CD14-positive monocyte (primary cell): ENCODE results near the gene DCP1A. TPM values are rescaled to one million over a fixed set of nuclear protein-coding genes. Genes with fewer than 3 reads are reported as not detected.

Experiments used
- DNase-seq, 3 donors: peaks; one replicate each; pipeline ENCODE4 v3.0.0-alpha.2; 2011 to 2022
- H2AFZ ChIP-seq: 2 replicates; pipeline ENCODE4 v1.6.0; 2012; ENCODE audit warnings: mild to moderate bottlenecking, low read depth, low read length, inconsistent platforms; ENCODE audit not compliant: insufficient read depth, poor library complexity, severe bottlenecking
- H3K27ac ChIP-seq, 2 donors: 1 replicate in 1 of 2; 2 replicates in 1 of 2; pipeline ENCODE4 v1.5.1; 2012 to 2013; ENCODE audit warnings: low read length in 2 of 2, control low read depth in 1 of 2, inconsistent platforms in 1 of 2, low read depth in 1 of 2, mild to moderate bottlenecking in 1 of 2
- H3K27me3 ChIP-seq, 2 donors: one replicate each; pipeline versions ENCODE4 v1.6.0 to v1.6.1; 2011 to 2013; ENCODE audit warnings: low read length in 2 of 2; ENCODE audit not compliant: control insufficient read depth in 2 of 2, insufficient read depth in 2 of 2
- H3K36me3 ChIP-seq, 2 donors: replicated peaks in 1 of 2; 1 replicate in 1 of 2; 2 replicates in 1 of 2; pipeline versions ENCODE4 v1.5.1 to v1.6.1; 2012 to 2013; ENCODE audit warnings: low read length in 2 of 2, control low read depth in 1 of 2, inconsistent platforms in 1 of 2, mild to moderate bottlenecking in 1 of 2; ENCODE audit not compliant: insufficient read depth in 2 of 2, control insufficient read depth in 1 of 2
- H3K4me1 ChIP-seq, 2 donors: 1 replicate in 1 of 2; 2 replicates in 1 of 2; pipeline versions ENCODE4 v1.5.1 to v1.6.1; 2012 to 2013; ENCODE audit warnings: low read length in 2 of 2, control low read depth in 1 of 2, inconsistent platforms in 1 of 2, mild to moderate bottlenecking in 1 of 2, moderate library complexity in 1 of 2; ENCODE audit not compliant: insufficient read depth in 2 of 2, control insufficient read depth in 1 of 2
- H3K4me2 ChIP-seq: replicated peaks from 2 replicates; pipeline ENCODE3; 2012; ENCODE audit warnings: low read length, moderate library complexity, mild to moderate bottlenecking; ENCODE audit not compliant: poor library complexity, severe bottlenecking; ENCODE audit errors: extremely low read depth
- H3K4me3 ChIP-seq, 3 experiments: fragments of 200-600 bp in 1 of 3; sonication (generic) in 1 of 3; replicated peaks in 1 of 3; 1 replicate in 2 of 3; 2 replicates in 1 of 3; pipeline ENCODE4 v1.5.1; 2011 to 2013; ENCODE audit warnings: low read length in 3 of 3, mild to moderate bottlenecking in 3 of 3, control low read depth in 2 of 3, low read depth in 2 of 3, inconsistent platforms in 1 of 3, moderate library complexity in 1 of 3
- H3K79me2 ChIP-seq: 2 replicates; pipeline ENCODE4 v1.6.0; 2012; ENCODE audit warnings: mild to moderate bottlenecking, control low read depth, inconsistent platforms, low read length, moderate library complexity; ENCODE audit not compliant: insufficient read depth
- H3K9ac ChIP-seq: 2 replicates; pipeline ENCODE4 v1.6.0; 2017; ENCODE audit warnings: low read length, mild to moderate bottlenecking; ENCODE audit not compliant: insufficient read depth, poor library complexity, severe bottlenecking
- H3K9me3 ChIP-seq, 2 donors: replicated peaks in 1 of 2; 1 replicate in 1 of 2; 2 replicates in 1 of 2; pipeline versions ENCODE4 v1.5.1 to v1.6.1; 2012 to 2013; ENCODE audit warnings: low read length in 2 of 2, control low read depth in 1 of 2; ENCODE audit not compliant: control insufficient read depth in 1 of 2, insufficient read depth in 1 of 2
- H4K20me1 ChIP-seq: 2 replicates; pipeline ENCODE4 v1.6.0; 2012; ENCODE audit warnings: mild to moderate bottlenecking, low read length, control low read depth, moderate library complexity; ENCODE audit not compliant: insufficient read depth
- H3K27ac Mint-ChIP-seq, 7 donors: one replicate each; pipeline ENCODE4 v1.8.0; 2020; ENCODE audit warnings: mild to moderate bottlenecking in 7 of 7, mixed read lengths in 7 of 7, moderate library complexity in 6 of 7, inconsistent platforms in 2 of 7
- H3K27me3 Mint-ChIP-seq, 3 donors: one replicate each; pipeline ENCODE4 v1.8.0; 2021 to 2022; ENCODE audit warnings: low read depth in 3 of 3, mild to moderate bottlenecking in 3 of 3, mixed read lengths in 3 of 3, moderate library complexity in 3 of 3, inconsistent platforms in 1 of 3
- H3K36me3 Mint-ChIP-seq, 2 donors: one replicate each; pipeline ENCODE4 v1.8.0; 2020; ENCODE audit warnings: mixed read lengths in 2 of 2, inconsistent platforms in 1 of 2, mild to moderate bottlenecking in 1 of 2
- H3K4me1 Mint-ChIP-seq: one replicate; pipeline ENCODE4 v1.8.0; 2020; ENCODE audit warnings: mild to moderate bottlenecking, mixed read lengths
- H3K4me3 Mint-ChIP-seq, 2 donors: one replicate each; pipeline ENCODE4 v1.8.0; 2020; ENCODE audit warnings: mild to moderate bottlenecking in 2 of 2, mixed read lengths in 2 of 2, moderate library complexity in 1 of 2
- H3K9me3 Mint-ChIP-seq, 7 donors: one replicate each; pipeline ENCODE4 v1.8.0; 2020 to 2022; ENCODE audit warnings: mixed read lengths in 7 of 7, mild to moderate bottlenecking in 6 of 7, moderate library complexity in 6 of 7, inconsistent platforms in 2 of 7
- CTCF ChIP-seq: fragments of 200-600 bp; IDR thresholded peaks from one replicate; pipeline ENCODE4 v1.8.0; 2022; ENCODE audit warnings: antibody characterized with exemption, mild to moderate bottlenecking
- WGBS: methylation state at CpG from one replicate; pipeline ENCODE4 v1.1.5; 2013; ENCODE audit warnings: missing lambda C conversion rate; ENCODE audit not compliant: insufficient coverage; 5-methylcytosine and 5-hydroxymethylcytosine counted together
- intact Hi-C, 2 donors: fragments of 100-400 bp; cut with micrococcal nuclease; formaldehyde crosslinking; loops; one replicate each; pipeline versions ENCODE4 v1.15.0 to v1.15.1; 2023
- polyA plus RNA-seq, 3 donors: library from polyadenylated mRNA; depleted of rRNA in 1 of 3; unstranded in 2 of 3; stranded (reverse) in 1 of 3; fragments of 300-500 nt in 2 of 3; fragments of >200 nt in 1 of 3; fragmentation: Illumina TruSeq in 2 of 3; gene quantifications; 1 replicate in 2 of 3; 2 replicates in 1 of 3; pipeline ENCODE4 v1.2.3, GENCODE V29; 2012 to 2021

The DCP1A gene
- polyA plus RNA-seq, 3 donors, result 11.9 to 25.4 (median 19.3) TPM

GRCh38 chr3:53334742-53335141 is 12.6 kb downstream of the DCP1A start:
- Histone ChIP-seq H3K4me2 (no peak overlapping the region), H3K9ac (no peak overlapping the region), H3K4me3 (no peak overlapping the region), H3K27me3 (no peaks in the 10 kb centered on the region), H4K20me1 (peaks cover 35% of the 10 kb centered on the region), H3K79me2 (peaks cover 56% of the 10 kb centered on the region), H3K27ac (no peak overlapping the region), H3K4me1 (no peaks in the 10 kb centered on the region), H3K9me3 (no peaks in the 10 kb centered on the region), H3K36me3 (peaks cover 41 to 86% of the 10 kb centered on the region in 2 donors), H2AFZ (no peak overlapping the region)
- H3K27me3 Mint-ChIP-seq, result no peaks in the 10 kb centered on the region
- H3K27ac Mint-ChIP-seq, result no peak overlapping the region
- WGBS, result no CpG with 5 or more reads among the region's 6 CpGs
- intact Hi-C loops, result no loop called here
- H3K4me1 Mint-ChIP-seq, result no peaks in the 10 kb centered on the region
- no peak for TF ChIP-seq CTCF
- no peak for DNase-seq
- no peak overlapping the region for H3K4me3 Mint-ChIP-seq
- peaks cover 49 to 79% of the 10 kb centered on the region in 2 donors for H3K36me3 Mint-ChIP-seq
- no peaks in the 10 kb centered on the region for H3K9me3 Mint-ChIP-seq

- TF ChIP-seq CTCF, result no peak
- Histone ChIP-seq H3K27ac (no peak overlapping the region), H2AFZ (no peak overlapping the region), H3K79me2 (peaks cover 52% of the 10 kb centered on the region), H3K9ac (no peak overlapping the region), H4K20me1 (peaks cover 44% of the 10 kb centered on the region), H3K4me2 (no peak overlapping the region), H3K36me3 (peaks cover 34 to 79% of the 10 kb centered on the region in 2 donors), H3K27me3 (no peaks in the 10 kb centered on the region), H3K4me1 (no peaks in the 10 kb centered on the region), H3K4me3 (no peak overlapping the region), H3K9me3 (no peaks in the 10 kb centered on the region)
- no peak overlapping the region for H3K4me3 Mint-ChIP-seq
- DNase-seq, result no peak
- peaks cover 6% of the 10 kb centered on the region for H3K4me1 Mint-ChIP-seq
- peaks cover 0 to 6% (median 0%) of the 10 kb centered on the region in 7 donors for H3K9me3 Mint-ChIP-seq
- H3K27ac Mint-ChIP-seq, result no peak overlapping the region
- no peaks in the 10 kb centered on the region for H3K27me3 Mint-ChIP-seq
- H3K36me3 Mint-ChIP-seq, result peaks cover 44 to 77% of the 10 kb centered on the region in 2 donors
- no CpG with 5 or more reads among the region's 1 CpG for WGBS
- intact Hi-C loops, result no loop called here
These were observed 15.5 kb downstream of the DCP1A start for GRCh38 chr3:53331871-53332270.
